GM12891 (cell line): ENCODE results near the gene OR8G1. TPM values are rescaled to one million over a fixed set of nuclear protein-coding genes. Genes with fewer than 3 reads are reported as not detected.
A peak's percentile ranks its signal among the peaks of the same experiment; 100 is the strongest.

Experiments used
- DNase-seq: peaks from one replicate; pipeline ENCODE4 v3.0.0; 2011; ENCODE audit warnings: low spot score; ENCODE audit not compliant: insufficient read length
- FAIRE-seq: peaks from 2 replicates; lab custom pipeline; 2011; peaks lifted over from hg19 to GRCh38; lab: Jason Lieb, UNC
- PAX5 ChIP-seq: IDR thresholded peaks from 2 replicates; pipeline ENCODE4 v1.6.1; 2011; ENCODE audit warnings: low read length, moderate library complexity, mild to moderate bottlenecking; ENCODE audit not compliant: insufficient read depth, severe bottlenecking
- POLR2A ChIP-seq: IDR thresholded peaks from 2 replicates; pipeline ENCODE4 v1.6.1; 2011; ENCODE audit warnings: low read depth, low read length, control low read depth
- POLR2AphosphoS5 ChIP-seq: IDR thresholded peaks from 2 replicates; pipeline ENCODE4 v1.6.1; 2011; ENCODE audit warnings: low read depth, low read length, control low read depth
- POU2F2 ChIP-seq: IDR thresholded peaks from 2 replicates; pipeline ENCODE4 v1.6.1; 2011; ENCODE audit warnings: low read depth, mild to moderate bottlenecking, control low read depth, low read length, moderate library complexity
- SPI1 ChIP-seq: IDR thresholded peaks from 2 replicates; pipeline ENCODE4 v1.6.1; 2011; ENCODE audit warnings: low read depth, low read length, control low read depth
- TAF1 ChIP-seq: IDR thresholded peaks from 2 replicates; pipeline ENCODE4 v1.6.1; 2011; ENCODE audit warnings: low read depth, low read length, control low read depth
- polyA plus RNA-seq: library from polyadenylated mRNA; unstranded; fragments of >200 nt; gene quantifications from one replicate; pipeline ENCODE4 v1.2.1, GENCODE V29; 2012; ENCODE audit warnings: low read depth, missing spikeins, inconsistent platforms; ENCODE audit not compliant: missing spikeins

OR8G1 gene, protein sequence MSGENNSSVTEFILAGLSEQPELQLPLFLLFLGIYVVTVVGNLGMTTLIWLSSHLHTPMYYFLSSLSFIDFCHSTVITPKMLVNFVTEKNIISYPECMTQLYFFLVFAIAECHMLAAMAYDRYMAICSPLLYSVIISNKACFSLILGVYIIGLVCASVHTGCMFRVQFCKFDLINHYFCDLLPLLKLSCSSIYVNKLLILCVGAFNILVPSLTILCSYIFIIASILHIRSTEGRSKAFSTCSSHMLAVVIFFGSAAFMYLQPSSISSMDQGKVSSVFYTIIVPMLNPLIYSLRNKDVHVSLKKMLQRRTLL
- not detected for polyA plus RNA-seq

DNA sequence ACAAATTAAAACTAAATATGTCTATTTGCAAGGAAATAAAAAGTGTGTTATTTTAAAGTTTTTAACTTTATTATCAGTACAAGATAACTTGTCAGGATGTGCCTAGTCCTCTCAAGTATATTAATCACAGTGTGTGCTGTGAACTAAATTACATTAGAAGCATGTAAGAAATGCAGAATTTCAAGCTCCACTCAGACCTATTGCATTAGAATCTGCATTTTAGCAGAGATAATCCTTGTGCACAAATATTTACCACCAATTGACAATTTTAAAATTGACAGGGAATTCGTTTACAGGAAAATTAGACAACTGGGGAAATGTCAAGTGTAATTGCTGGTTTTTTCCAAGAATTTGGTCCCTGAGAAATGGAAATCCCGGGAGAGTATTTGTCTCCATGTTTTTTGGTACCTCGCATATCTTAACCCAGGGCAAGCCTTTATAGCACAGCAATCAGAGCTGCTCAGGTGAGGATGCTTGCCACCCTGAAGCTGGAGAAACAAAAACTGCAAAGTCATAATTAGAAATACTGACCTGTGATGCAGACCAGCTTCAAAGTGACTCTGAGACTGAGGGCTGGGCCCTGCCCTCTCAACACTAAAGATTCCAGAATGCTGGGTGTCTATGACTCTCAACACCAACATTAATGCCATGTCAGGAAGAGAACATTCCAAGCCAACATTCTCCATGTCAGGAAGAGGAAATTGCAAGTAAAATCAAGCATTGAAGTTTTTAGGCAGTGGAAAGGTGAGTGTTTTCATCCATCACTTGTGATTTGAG is at the start of gene OR8G1:
Gene OR8G1, plus strand, starts transcription at position 475 of the 777 bp plus-strand sequence. CDS start 8,581 bp downstream, outside the sequence.
- DNase-seq (no peak), FAIRE-seq (no peak)
- TF ChIP-seq PAX5, result no peak

DNA sequence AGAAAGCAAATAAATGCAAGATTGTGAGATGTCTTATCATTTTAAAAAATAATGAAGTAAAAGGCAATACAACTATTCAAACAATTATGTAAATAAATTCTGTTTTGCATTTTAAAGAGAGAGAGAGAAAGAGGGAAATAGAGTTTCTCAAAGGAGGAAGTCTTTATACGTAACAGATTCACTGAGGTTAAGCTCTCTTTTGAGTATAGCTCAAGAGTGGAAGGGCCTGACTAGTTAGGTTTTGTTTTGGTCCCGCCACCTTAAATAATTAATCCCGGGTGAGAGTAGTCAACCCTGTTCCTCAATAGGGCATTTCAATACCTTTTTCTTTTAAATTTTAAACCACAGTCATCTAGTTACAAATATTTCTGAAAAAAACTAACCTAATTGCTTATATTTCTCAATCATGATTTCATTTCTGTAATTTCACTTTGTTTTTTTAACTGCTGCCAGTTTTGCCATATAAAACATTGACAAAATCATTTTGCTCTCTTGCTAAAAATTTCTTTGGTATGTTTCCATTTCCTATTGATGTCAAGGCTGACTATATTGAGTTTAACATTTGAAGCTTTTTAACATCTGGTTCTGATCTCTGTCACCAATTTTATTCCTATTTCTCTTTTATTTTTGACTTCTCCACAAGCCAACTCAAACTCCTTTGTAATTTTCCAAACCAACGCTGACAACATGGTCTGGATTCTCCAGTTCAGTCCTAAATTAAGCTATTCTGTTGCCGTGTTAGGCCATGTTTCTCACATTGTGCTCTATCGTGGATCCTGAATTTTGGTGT is 47.5 kb upstream of the OR8G1 start:
- no peak for DNase-seq
- TF ChIP-seq SPI1, result 0 out of 2 replicates have a peak, but pooled peaks have one; percentile 2
- no peak for TF ChIP-seq TAF1
- TF ChIP-seq PAX5, result no peak
- no peak for FAIRE-seq

DNA sequence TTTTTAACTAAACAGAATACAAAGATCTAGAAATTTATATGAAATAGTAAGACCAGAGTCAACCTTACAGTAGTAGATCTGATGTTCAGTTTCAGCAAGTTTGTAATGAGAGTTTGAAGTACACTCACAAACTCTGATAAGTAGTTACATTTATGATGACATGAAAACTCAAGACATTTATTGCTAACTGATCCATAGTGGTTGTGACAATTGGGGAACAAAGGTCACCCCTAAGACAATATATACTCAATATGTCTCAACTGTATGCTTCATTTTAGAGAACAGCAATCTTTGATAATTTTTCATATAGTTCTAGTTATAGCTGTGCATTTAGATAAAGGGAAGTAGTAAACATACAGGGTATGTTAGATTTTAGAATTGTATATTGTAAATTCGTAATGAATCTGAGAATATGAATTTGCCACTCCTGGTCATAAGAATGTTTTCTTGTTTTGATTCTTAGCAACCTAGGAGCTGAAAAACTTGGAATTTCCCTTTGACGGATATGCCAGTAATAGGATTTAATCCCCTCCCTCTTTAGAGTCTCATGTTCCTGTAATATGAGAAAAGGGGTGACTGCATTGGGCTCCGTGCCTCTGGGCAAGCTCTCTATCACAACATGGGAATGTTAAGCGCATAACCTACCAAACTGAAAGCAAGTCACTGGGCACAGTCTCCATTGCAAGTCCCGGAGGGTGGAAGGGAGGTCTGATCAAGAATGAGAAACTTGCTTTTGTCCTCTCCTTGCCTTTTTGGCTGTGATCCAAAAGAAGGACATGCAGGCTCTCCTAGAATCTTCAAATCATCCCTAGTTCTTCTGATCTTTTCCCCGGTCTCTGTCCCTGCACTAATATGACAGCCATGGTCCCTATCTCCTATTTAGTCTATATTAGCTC is 46.4 kb upstream of the OR8G1 start:
- DNase-seq (no peak), FAIRE-seq (no peak)
- TF ChIP-seq TAF1, result no peak
- TF ChIP-seq POLR2A, result no peak
- no peak for TF ChIP-seq POLR2AphosphoS5
- TF ChIP-seq PAX5, result no peak
- no peak for TF ChIP-seq SPI1
- no peak for TF ChIP-seq POU2F2

DNA sequence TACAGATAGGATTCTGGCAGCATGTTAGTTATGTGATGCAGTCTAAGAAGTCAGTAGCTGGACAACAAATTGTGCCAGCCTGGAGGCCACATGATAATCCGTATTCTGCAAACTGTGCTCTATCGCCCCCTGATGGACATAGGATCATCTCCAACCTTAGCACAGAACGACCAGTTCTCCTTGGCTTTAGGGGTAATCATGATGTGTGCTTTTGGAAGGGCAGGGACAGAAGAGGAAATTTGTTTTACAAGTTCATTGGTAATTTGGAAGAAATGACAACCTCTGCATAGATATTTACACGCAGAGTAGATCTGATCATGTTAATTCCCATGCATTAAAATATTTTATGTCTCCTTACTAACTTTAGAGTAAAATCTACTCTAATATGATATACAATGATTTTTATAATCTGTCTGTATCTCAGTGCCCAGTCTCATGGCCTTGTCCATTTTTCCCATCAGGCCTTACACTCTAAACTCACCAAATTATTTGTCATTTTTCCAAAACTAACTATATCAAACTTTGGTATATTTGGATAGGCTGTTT is 45.6 kb upstream of the OR8G1 start:
- no peak for DNase-seq
- FAIRE-seq, result peak; percentile 97
- TF ChIP-seq POU2F2 (no peak), TAF1 (no peak), POLR2AphosphoS5 (no peak), PAX5 (no peak), POLR2A (no peak), SPI1 (no peak)

DNA sequence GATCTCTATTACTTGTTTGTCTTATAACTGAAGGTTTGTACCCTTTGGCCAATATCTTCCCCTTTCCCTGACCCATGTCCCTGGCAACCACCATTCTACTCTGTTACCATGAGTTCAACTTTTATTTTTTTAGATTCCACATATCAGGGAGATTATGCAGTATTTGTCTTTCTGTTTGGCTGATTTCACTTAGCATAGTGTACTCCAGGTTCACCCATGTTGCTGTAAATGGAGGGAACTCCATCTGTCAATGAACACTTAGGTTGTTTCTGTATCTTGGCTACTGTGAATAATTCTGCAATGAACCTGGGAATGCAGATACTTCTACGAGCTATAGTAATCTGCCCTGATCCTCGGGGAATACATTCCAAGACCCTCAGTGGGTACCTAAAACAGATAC is 42.9 kb upstream of the OR8G1 start:
- DNase-seq, result no peak
- no peak for TF ChIP-seq POU2F2
- no peak for TF ChIP-seq SPI1
- no peak for TF ChIP-seq PAX5
- no peak for TF ChIP-seq TAF1
- TF ChIP-seq POLR2AphosphoS5, result no peak
- TF ChIP-seq POLR2A, result no peak
- FAIRE-seq, result no peak

DNA sequence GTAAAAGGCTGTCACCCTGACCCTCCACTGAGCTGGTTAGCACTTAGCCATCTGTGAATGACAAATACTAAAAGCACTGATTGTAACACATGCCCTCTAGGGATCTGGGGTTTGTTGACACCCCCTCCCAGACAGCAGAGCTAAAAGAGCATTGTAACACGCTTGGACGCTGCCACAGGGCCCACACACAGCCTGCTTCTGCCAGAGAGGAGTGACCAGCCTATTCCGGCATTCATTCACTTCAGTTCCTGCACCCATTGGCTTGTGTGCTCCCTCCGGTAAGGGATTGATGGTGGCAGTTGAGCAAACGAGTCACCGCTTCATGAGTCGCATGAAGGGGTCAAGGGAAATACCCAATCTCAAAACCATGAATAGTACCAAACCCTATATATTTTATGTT is 42.0 kb upstream of the OR8G1 start:
- TF ChIP-seq PAX5, result no peak
- no peak for TF ChIP-seq POLR2AphosphoS5
- TF ChIP-seq TAF1, result no peak
- TF ChIP-seq POU2F2, result no peak
- no peak for TF ChIP-seq SPI1
- TF ChIP-seq POLR2A, result no peak
- FAIRE-seq (no peak), DNase-seq (no peak)

DNA sequence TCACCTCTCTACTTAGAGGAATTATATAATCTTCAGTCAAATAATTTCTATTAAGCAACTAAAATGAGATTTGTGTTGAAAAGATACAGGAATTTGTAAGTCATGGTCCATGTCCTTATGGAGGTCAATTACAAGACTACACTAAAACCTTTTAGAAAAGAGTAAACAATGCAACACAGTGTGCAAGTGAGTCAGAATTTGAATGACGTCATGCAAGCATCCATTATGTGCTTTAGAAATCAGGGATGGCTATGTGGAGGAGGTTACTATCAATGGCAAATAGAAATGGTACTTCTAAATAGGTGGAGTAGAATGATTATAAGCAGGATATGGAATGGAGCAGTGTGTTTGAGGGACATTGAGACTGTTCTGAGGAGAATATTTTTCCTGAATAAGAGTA is 41.2 kb upstream of the OR8G1 start:
- DNase-seq (no peak), FAIRE-seq (no peak)

DNA sequence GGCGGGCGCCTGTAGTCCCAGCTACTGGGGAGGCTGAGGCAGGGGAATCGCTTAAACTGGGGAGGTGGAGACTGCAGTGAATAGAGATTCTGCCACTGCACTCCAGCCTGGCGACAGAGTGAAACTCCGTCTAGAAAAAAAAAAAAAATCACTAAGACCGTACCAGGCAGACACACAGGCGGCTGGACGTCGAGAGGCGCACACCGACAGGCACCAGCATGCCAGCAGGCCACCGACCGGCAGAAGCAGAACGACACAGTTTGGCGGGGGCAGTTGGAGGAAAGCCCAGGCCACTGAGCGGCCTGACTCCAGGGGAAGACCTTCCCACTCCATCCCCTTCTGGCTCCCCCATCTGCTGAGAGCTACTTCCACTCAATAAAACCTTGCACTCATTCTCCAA is 40.2 kb upstream of the OR8G1 start:
- FAIRE-seq (no peak), DNase-seq (no peak)
- TF ChIP-seq TAF1 (no peak), SPI1 (no peak), POLR2AphosphoS5 (no peak), POLR2A (no peak), POU2F2 (no peak), PAX5 (no peak)

More for the DNA sequence above, 41.2 kb upstream of the OR8G1 start:
- TF ChIP-seq POU2F2 (no peak), POLR2AphosphoS5 (no peak), POLR2A (no peak), TAF1 (no peak)

DNA sequence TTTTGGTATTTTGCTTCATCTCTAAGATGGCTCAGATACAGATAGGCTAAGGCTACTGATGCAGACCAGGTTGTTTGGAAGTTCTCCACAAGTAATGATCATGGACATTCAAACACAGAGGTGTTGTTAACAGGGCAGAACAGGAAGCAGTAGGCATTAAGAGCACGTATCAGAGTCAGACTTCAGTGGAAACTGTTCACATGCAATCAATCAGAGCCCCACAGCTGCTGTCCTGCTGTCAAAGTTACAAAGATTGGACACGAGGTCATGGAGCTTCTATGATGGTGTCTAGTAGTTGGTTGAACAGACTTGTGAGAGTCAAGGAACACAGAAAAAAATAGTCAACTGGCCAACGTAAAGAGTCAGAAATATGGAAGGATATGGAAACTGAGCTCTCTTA is 37.9 kb upstream of the OR8G1 start:
- TF ChIP-seq POLR2A, result no peak
- no peak for TF ChIP-seq TAF1
- no peak for TF ChIP-seq SPI1
- no peak for FAIRE-seq
- DNase-seq, result no peak
